ENCODE data around the gene CLEC18A. TPM values are rescaled to one million over a fixed set of nuclear protein-coding genes. Genes with fewer than 3 reads are reported as not detected.

Gene CLEC18A
- total and polyA plus RNA-seq, 2 of the 4 experiments (the other 2 are of a cell fraction) = under 0.01 TPM; not detected in 1

DNA sequence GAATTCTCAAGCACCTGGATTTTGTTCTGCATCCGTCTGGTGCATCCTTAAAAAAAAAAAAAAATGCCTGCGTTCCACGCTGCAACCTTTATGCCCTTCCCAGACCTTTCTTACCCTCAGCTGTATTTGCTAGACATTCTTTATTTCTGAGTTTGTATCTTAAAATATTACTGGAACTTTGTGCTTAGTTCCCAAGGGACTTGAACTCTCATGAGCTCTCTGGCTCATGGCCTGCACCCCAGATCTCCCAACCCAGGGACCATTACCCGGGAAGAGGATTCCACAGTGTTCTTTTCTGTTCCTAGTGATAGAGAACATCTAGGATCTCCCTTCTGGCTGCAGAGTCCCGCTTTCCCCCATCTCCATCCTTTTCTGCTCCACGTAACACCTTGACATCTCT lies 28.9 kb upstream of the CLEC18A start:
- Histone ChIP-seq H3K4me1 (ENCODE audit: control insufficient read depth, insufficient read depth, low read length) (peaks cover 18% of the 10 kb centered on the region), H3K23ac (ENCODE audit: low read depth, low read length) (no peak overlapping the region), H2BK20ac (ENCODE audit: low read depth, low read length) (no peak overlapping the region), H3K14ac (replicated peaks; ENCODE audit: low read depth, low read length) (no peak overlapping the region), H3K36me3 (ENCODE audit: control insufficient read depth, insufficient read depth, low read length) (no peaks in the 10 kb centered on the region), H3K9ac (ENCODE audit: low read depth, low read length) (no peak overlapping the region), H3K4me2 (ENCODE audit: low read depth, low read length) (no peak overlapping the region), H3K56ac (ENCODE audit: extremely low read depth, insufficient read depth, low read length) (no peak overlapping the region), H3K9me1 (ENCODE audit: insufficient read depth, low read length) (peaks cover 16% of the 10 kb centered on the region), H2BK15ac (ENCODE audit: low read depth, low read length) (no peak overlapping the region), H3K27ac (ENCODE audit: insufficient read depth, low read length) (no peak overlapping the region), H3K27me3 (ENCODE audit: control insufficient read depth, insufficient read depth, low read length) (no peaks in the 10 kb centered on the region), H3K4ac (ENCODE audit: low read depth, low read length) (no peak overlapping the region; the same call in 1 of the 2 replicates), H4K91ac (ENCODE audit: insufficient read depth, low read depth, low read length) (no peak overlapping the region), H2AFZ (replicated peaks; ENCODE audit: low read length, poor library complexity) (no peak overlapping the region), H4K8ac (ENCODE audit: low read depth in 2 of 2, low read length in 2 of 2) (no peak overlapping the region), H4K5ac (ENCODE audit: low read depth, low read length) (no peak overlapping the region), H2BK5ac (ENCODE audit: low read depth, low read length, poor library complexity, severe bottlenecking) (no peak overlapping the region), H3K9me3 (ENCODE audit: control insufficient read depth, insufficient read depth, low read length) (no peaks in the 10 kb centered on the region), H3K18ac (ENCODE audit: low read depth, low read length) (no peak overlapping the region), H2BK120ac (ENCODE audit: low read depth, low read length) (no peak overlapping the region), H2AK5ac (ENCODE audit: low read depth, low read length) (no peak overlapping the region), H3K79me1 (ENCODE audit: low read depth in 1 of 2, low read length in 2 of 2) (peaks cover 0 to 18% of the 10 kb centered on the region in 2 experiments; a peak in 3 of 4 replicates), H3K4me3 (ENCODE audit: insufficient read depth, low read depth, low read length) (no peak overlapping the region), H2AK9ac (replicated peaks; ENCODE audit: low read depth, low read length, poor library complexity) (peak overlapping the region; percentile 29), H4K20me1 (ENCODE audit: insufficient read depth, low read length) (no peaks in the 10 kb centered on the region)
- dilution Hi-C loops (cut with HindIII; ENCODE audit: low sequenced_read_pairs, unreplicated experiment) = no loop called here
- WGBS, 2 experiments (ENCODE audit: extremely low coverage in 2 of 2, insufficient read length in 1 of 2) = 80% methylated on average over 1 of the region's 6 CpGs; no CpG with 5 or more reads in 1 of the 2 experiments
- in situ Hi-C loops (cut with MboI; ENCODE audit: low sequenced_read_pairs) = no loop called here
- ATAC-seq (ENCODE audit: low read depth) (no peak), DNase-seq (no peak)
- CTCF ChIA-PET = interaction anchor here (0.7 kb wide), 1 partner anchor 21 kb away, joined by 5 read pairs; no protein-coding TSS in a partner anchor
- TF ChIP-seq SMC3 (IDR thresholded peaks at IDR 0.05; ENCODE audit: low read depth, low read length) = no peak
- TF ChIP-seq MAZ (IDR thresholded peaks at IDR 0.05; ENCODE audit: borderline replicate concordance, low read depth, low read length) = no peak
- no peak for TF ChIP-seq BHLHE40 (IDR thresholded peaks at IDR 0.05; ENCODE audit: low read depth, low read length)
- no peak for TF ChIP-seq FOS (IDR thresholded peaks at IDR 0.05; ENCODE audit: low read depth, low read length)
- TF ChIP-seq, protein P1, sequence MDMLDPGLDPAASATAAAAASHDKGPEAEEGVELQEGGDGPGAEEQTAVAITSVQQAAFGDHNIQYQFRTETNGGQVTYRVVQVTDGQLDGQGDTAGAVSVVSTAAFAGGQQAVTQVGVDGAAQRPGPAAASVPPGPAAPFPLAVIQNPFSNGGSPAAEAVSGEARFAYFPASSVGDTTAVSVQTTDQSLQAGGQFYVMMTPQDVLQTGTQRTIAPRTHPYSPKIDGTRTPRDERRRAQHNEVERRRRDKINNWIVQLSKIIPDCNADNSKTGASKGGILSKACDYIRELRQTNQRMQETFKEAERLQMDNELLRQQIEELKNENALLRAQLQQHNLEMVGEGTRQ (IDR thresholded peaks at IDR 0.05; ENCODE audit: low read depth, low read length) = no peak
- TF ChIP-seq, protein P2, sequence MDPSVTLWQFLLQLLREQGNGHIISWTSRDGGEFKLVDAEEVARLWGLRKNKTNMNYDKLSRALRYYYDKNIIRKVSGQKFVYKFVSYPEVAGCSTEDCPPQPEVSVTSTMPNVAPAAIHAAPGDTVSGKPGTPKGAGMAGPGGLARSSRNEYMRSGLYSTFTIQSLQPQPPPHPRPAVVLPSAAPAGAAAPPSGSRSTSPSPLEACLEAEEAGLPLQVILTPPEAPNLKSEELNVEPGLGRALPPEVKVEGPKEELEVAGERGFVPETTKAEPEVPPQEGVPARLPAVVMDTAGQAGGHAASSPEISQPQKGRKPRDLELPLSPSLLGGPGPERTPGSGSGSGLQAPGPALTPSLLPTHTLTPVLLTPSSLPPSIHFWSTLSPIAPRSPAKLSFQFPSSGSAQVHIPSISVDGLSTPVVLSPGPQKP (IDR thresholded peaks at IDR 0.05; ENCODE audit: borderline replicate concordance, low read depth, low read length) = no peak
- TF ChIP-seq, protein P3, sequence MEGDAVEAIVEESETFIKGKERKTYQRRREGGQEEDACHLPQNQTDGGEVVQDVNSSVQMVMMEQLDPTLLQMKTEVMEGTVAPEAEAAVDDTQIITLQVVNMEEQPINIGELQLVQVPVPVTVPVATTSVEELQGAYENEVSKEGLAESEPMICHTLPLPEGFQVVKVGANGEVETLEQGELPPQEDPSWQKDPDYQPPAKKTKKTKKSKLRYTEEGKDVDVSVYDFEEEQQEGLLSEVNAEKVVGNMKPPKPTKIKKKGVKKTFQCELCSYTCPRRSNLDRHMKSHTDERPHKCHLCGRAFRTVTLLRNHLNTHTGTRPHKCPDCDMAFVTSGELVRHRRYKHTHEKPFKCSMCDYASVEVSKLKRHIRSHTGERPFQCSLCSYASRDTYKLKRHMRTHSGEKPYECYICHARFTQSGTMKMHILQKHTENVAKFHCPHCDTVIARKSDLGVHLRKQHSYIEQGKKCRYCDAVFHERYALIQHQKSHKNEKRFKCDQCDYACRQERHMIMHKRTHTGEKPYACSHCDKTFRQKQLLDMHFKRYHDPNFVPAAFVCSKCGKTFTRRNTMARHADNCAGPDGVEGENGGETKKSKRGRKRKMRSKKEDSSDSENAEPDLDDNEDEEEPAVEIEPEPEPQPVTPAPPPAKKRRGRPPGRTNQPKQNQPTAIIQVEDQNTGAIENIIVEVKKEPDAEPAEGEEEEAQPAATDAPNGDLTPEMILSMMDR (conservative IDR thresholded peaks at IDR 0.05; ENCODE audit: low read depth, low read length) = no peak
- TF ChIP-seq POLR2A (IDR thresholded peaks at IDR 0.05; ENCODE audit: low read depth, low read length) = no peak
- TF ChIP-seq NFE2L2 (IDR thresholded peaks at IDR 0.05; ENCODE audit: low read depth, low read length) = no peak
- TF ChIP-seq MXI1 (IDR thresholded peaks at IDR 0.05; ENCODE audit: borderline replicate concordance, low read depth, low read length) = no peak
- TF ChIP-seq MAFK (IDR thresholded peaks at IDR 0.05; ENCODE audit: low read depth, low read length) = no peak
- no TSS peak for BruUV-seq (replicated peaks)
- POLR2A ChIA-PET (ENCODE audit: unreplicated experiment) = no interaction called here
- intact Hi-C loops (cut with micrococcal nuclease) = no loop called here
